ENCODE results near the gene PDCD5.

GRCh38 chr19:32611161-32611560 is 30.2 kb downstream of the PDCD5 start:
- no peak for TF ChIP-seq EZH2 (IDR thresholded peaks at IDR 0.05; ENCODE audit: borderline replicate concordance, low read depth, low read length, poor library complexity, severe bottlenecking)
- no peak for TF ChIP-seq CTCF (conservative IDR thresholded peaks at IDR 0.05; ENCODE audit: low read depth, low read length)

Data from A673 (cell line).